Liver (tissue), 9 donors: ENCODE data around the gene HAND1. TPM values are rescaled to one million over a fixed set of nuclear protein-coding genes. Genes with fewer than 3 reads are reported as not detected.

Experiments
- DNase-seq: peaks from one replicate; pipeline ENCODE4 v3.0.0-alpha.2; 2017; ENCODE audit warnings: low spot score
- H3K27ac ChIP-seq, 2 donors: one replicate each; pipeline ENCODE4 v1.7.0; 2013; ENCODE audit warnings: inconsistent platforms in 2 of 2, low read length in 2 of 2, control low read depth in 1 of 2, low read depth in 1 of 2, mild to moderate bottlenecking in 1 of 2
- H3K27me3 ChIP-seq, 4 donors: one replicate each; pipeline versions ENCODE4 v1.6.1 to v1.7.0; 2013; ENCODE audit warnings: low read length in 3 of 4, inconsistent platforms in 1 of 4, mild to moderate bottlenecking in 1 of 4, moderate library complexity in 1 of 4; ENCODE audit not compliant: control insufficient read depth in 4 of 4, insufficient read depth in 4 of 4
- H3K36me3 ChIP-seq, 4 donors: one replicate each; pipeline versions ENCODE4 v1.6.1 to v1.7.0; 2013; ENCODE audit warnings: low read length in 3 of 4, mild to moderate bottlenecking in 3 of 4, low read depth in 1 of 4, moderate library complexity in 1 of 4; ENCODE audit not compliant: control insufficient read depth in 4 of 4, insufficient read depth in 3 of 4
- H3K4me1 ChIP-seq, 4 donors: one replicate each; pipeline versions ENCODE4 v1.6.1 to v1.7.0; 2013; ENCODE audit warnings: low read length in 3 of 4, mild to moderate bottlenecking in 3 of 4, moderate library complexity in 1 of 4; ENCODE audit not compliant: control insufficient read depth in 4 of 4, insufficient read depth in 4 of 4
- H3K4me3 ChIP-seq, 3 donors: one replicate each; pipeline versions ENCODE4 v1.6.1 to v1.7.0; 2013; ENCODE audit warnings: low read length in 3 of 3, control low read depth in 1 of 3, low read depth in 1 of 3, mild to moderate bottlenecking in 1 of 3
- H3K9ac ChIP-seq, 2 donors: one replicate each; pipeline ENCODE4 v1.7.0; 2013; ENCODE audit warnings: low read length in 2 of 2, mild to moderate bottlenecking in 2 of 2, moderate library complexity in 2 of 2, control low read depth in 1 of 2, low read depth in 1 of 2
- H3K9me3 ChIP-seq, 4 donors: one replicate each; pipeline versions ENCODE4 v1.6.1 to v1.7.0; 2013; ENCODE audit warnings: low read length in 3 of 4; ENCODE audit not compliant: control insufficient read depth in 4 of 4
- EGR1 ChIP-seq, 2 donors: IDR thresholded peaks; 2 replicates each; pipeline ENCODE4 v1.6.1; 2016 to 2018; ENCODE audit warnings: antibody characterized with exemption in 2 of 2, low read depth in 2 of 2
- FOXA1 ChIP-seq: IDR thresholded peaks from 2 replicates; pipeline ENCODE4 v1.6.1; 2016; ENCODE audit warnings: antibody characterized with exemption
- FOXA2 ChIP-seq: IDR thresholded peaks from 2 replicates; pipeline ENCODE4 v1.6.1; 2016; ENCODE audit warnings: antibody characterized with exemption
- GABPA ChIP-seq, 2 donors: IDR thresholded peaks in 1 of 2; conservative IDR thresholded peaks in 1 of 2; 2 replicates each; pipeline ENCODE4 v1.6.1; 2016; ENCODE audit warnings: antibody characterized with exemption in 2 of 2, mild to moderate bottlenecking in 1 of 2, moderate library complexity in 1 of 2
- HNF4A ChIP-seq, 2 donors: conservative IDR thresholded peaks; 2 replicates each; pipeline ENCODE4 v1.6.1; 2016; ENCODE audit warnings: antibody characterized with exemption in 2 of 2, mild to moderate bottlenecking in 2 of 2
- HNF4G ChIP-seq: IDR thresholded peaks from 2 replicates; pipeline ENCODE4 v1.6.1; 2016; ENCODE audit warnings: antibody characterized with exemption
- JUND ChIP-seq, 2 donors: IDR thresholded peaks; 2 replicates each; pipeline ENCODE4 v1.6.1; 2016; ENCODE audit warnings: antibody characterized with exemption in 2 of 2
- NR2F2 ChIP-seq: IDR thresholded peaks from 2 replicates; pipeline ENCODE4 v1.6.1; 2016; ENCODE audit warnings: antibody characterized with exemption
- RAD21 ChIP-seq, 2 donors: IDR thresholded peaks; 2 replicates each; pipeline ENCODE4 v1.6.1; 2016; ENCODE audit warnings: antibody characterized with exemption in 2 of 2, mild to moderate bottlenecking in 2 of 2
- RXRA ChIP-seq, 2 donors: IDR thresholded peaks; 2 replicates each; pipeline ENCODE4 v1.6.1; 2017 to 2018; ENCODE audit warnings: antibody characterized with exemption in 2 of 2, mild to moderate bottlenecking in 1 of 2
- SP1 ChIP-seq: IDR thresholded peaks from 2 replicates; pipeline ENCODE4 v1.6.1; 2018; ENCODE audit warnings: antibody characterized with exemption, mild to moderate bottlenecking
- TAF1 ChIP-seq: conservative IDR thresholded peaks from 2 replicates; pipeline ENCODE4 v1.6.1; 2016; ENCODE audit warnings: antibody characterized with exemption, mild to moderate bottlenecking
- YY1 ChIP-seq: IDR thresholded peaks from 2 replicates; pipeline ENCODE4 v1.6.1; 2016; ENCODE audit warnings: antibody characterized with exemption, mild to moderate bottlenecking
- WGBS: extraction: QIAGEN DNeasy Blood & Tissue Kit; methylation state at CpG from one replicate; pipeline ENCODE4 v1.1.7; 2013; 5-methylcytosine and 5-hydroxymethylcytosine counted together
- polyA plus RNA-seq, 2 donors: library from polyadenylated mRNA; stranded (reverse) in 1 of 2; unstranded in 1 of 2; fragments of 200-250 nt in 1 of 2; fragments of >200 nt in 1 of 2; fragmentation: Nextera tagmentation in 1 of 2; extraction: Ambion mirVana in 1 of 2; gene quantifications; one replicate each; pipeline versions ENCODE4 v1.2.1 to v1.2.3, GENCODE V29; 2013 to 2015
- total RNA-seq, 2 donors: library from RNA; depleted of rRNA; stranded (reverse); fragments of >200 nt; gene quantifications; one replicate each; pipeline ENCODE4 v1.2.3, GENCODE V29; 2014
- TF ChIP-seq, protein P1 (sequence below): IDR thresholded peaks from 2 replicates; pipeline ENCODE4 v1.6.1; 2016; ENCODE audit warnings: antibody characterized with exemption
- TF ChIP-seq, protein P2 (sequence below): IDR thresholded peaks from 2 replicates; pipeline ENCODE4 v1.6.1; 2016; ENCODE audit warnings: antibody characterized with exemption, mild to moderate bottlenecking
- TF ChIP-seq, protein P3 (sequence below): IDR thresholded peaks from 2 replicates; pipeline ENCODE4 v1.6.1; 2016; ENCODE audit warnings: antibody characterized with exemption
- TF ChIP-seq, protein P4 (sequence below): fragments of 150-350 bp; IDR thresholded peaks from 2 replicates; pipeline ENCODE4 v1.5.1; 2017; ENCODE audit warnings: improper control_type of control experiment, low read depth, low read length; ENCODE audit not compliant: missing input control
- donor health status: healthy.
- donor health status: healthy.
- donor health status: healthy.
- donor health status: healthy.
- donor health status: healthy.

HAND1 gene
- total and polyA plus RNA-seq, 4 donors = not detected

DNA sequence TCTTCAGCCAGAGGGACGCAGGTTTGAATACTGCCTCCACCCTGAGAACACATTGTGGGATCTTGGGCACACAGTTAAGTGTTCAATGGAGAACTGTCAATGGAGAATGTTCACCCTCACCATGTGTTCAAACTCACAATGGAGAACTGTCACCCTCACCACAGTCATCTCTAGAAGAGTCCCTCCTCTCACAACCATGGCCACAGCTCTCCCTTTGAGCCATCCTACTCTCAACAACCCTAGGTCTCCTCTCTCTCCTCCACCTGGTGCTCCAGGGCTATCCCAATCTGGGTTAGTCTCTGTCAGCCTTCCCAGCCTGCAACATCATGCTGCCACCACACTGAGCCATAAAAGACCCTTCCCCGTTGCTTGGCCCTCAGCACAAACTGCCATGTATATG is 36.3 kb upstream of the HAND1 start:
- Histone ChIP-seq H3K9ac (no peak overlapping the region), H3K4me1 (no peaks in the 10 kb centered on the region), H3K27ac (no peak overlapping the region), H3K27me3 (peaks cover 0 to 12% (median 3%) of the 10 kb centered on the region in 4 donors), H3K36me3 (no peaks in the 10 kb centered on the region), H3K9me3 (no peaks in the 10 kb centered on the region), H3K4me3 (no peak overlapping the region)
- 85% methylated on average over 2 of the region's 2 CpGs for WGBS
- no peak for DNase-seq
- TF ChIP-seq FOXA2 (no peak), TAF1 (no peak), RAD21 (IDR thresholded peaks at IDR 0.05) (no peak), EGR1 (IDR thresholded peaks at IDR 0.05; ENCODE audit: low read depth in 2 of 2) (no peak), RXRA (IDR thresholded peaks at IDR 0.05) (no peak), NR2F2 (no peak), FOXA1 (no peak), YY1 (no peak), JUND (IDR thresholded peaks at IDR 0.05) (no peak), HNF4A (conservative IDR thresholded peaks at IDR 0.05) (no peak)
- TF ChIP-seq, protein P1, sequence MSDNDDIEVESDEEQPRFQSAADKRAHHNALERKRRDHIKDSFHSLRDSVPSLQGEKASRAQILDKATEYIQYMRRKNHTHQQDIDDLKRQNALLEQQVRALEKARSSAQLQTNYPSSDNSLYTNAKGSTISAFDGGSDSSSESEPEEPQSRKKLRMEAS = no peak
- TF ChIP-seq, protein P2, sequence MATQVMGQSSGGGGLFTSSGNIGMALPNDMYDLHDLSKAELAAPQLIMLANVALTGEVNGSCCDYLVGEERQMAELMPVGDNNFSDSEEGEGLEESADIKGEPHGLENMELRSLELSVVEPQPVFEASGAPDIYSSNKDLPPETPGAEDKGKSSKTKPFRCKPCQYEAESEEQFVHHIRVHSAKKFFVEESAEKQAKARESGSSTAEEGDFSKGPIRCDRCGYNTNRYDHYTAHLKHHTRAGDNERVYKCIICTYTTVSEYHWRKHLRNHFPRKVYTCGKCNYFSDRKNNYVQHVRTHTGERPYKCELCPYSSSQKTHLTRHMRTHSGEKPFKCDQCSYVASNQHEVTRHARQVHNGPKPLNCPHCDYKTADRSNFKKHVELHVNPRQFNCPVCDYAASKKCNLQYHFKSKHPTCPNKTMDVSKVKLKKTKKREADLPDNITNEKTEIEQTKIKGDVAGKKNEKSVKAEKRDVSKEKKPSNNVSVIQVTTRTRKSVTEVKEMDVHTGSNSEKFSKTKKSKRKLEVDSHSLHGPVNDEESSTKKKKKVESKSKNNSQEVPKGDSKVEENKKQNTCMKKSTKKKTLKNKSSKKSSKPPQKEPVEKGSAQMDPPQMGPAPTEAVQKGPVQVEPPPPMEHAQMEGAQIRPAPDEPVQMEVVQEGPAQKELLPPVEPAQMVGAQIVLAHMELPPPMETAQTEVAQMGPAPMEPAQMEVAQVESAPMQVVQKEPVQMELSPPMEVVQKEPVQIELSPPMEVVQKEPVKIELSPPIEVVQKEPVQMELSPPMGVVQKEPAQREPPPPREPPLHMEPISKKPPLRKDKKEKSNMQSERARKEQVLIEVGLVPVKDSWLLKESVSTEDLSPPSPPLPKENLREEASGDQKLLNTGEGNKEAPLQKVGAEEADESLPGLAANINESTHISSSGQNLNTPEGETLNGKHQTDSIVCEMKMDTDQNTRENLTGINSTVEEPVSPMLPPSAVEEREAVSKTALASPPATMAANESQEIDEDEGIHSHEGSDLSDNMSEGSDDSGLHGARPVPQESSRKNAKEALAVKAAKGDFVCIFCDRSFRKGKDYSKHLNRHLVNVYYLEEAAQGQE = no peak

DNA sequence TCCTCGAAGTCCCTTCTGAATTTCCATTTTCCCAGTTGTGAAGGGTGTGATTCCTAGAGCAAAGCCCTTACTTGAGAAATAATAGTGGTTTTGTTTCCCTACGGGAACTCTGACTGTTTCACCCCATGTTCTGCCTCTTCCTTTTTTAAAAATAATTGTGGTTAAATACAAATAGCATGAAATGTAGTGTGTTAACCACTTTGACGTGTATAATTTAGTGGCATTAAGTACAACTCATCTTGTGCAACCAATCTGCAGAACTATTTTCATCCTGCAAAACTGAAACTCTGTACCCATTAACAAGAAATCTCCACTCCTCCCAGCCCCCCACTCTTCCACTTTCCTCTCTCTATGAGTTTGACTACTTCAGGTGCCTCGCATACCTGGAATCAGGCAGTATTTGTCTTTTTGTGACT is 35.6 kb upstream of the HAND1 start:
- no peak for DNase-seq
- TF ChIP-seq, protein P3, sequence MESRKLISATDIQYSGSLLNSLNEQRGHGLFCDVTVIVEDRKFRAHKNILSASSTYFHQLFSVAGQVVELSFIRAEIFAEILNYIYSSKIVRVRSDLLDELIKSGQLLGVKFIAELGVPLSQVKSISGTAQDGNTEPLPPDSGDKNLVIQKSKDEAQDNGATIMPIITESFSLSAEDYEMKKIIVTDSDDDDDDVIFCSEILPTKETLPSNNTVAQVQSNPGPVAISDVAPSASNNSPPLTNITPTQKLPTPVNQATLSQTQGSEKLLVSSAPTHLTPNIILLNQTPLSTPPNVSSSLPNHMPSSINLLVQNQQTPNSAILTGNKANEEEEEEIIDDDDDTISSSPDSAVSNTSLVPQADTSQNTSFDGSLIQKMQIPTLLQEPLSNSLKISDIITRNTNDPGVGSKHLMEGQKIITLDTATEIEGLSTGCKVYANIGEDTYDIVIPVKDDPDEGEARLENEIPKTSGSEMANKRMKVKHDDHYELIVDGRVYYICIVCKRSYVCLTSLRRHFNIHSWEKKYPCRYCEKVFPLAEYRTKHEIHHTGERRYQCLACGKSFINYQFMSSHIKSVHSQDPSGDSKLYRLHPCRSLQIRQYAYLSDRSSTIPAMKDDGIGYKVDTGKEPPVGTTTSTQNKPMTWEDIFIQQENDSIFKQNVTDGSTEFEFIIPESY = no peak
- TF ChIP-seq TAF1 (no peak), EGR1 (IDR thresholded peaks at IDR 0.05; ENCODE audit: low read depth in 2 of 2) (no peak), RAD21 (IDR thresholded peaks at IDR 0.05) (no peak), RXRA (IDR thresholded peaks at IDR 0.05) (no peak), SP1 (no peak), GABPA (IDR thresholded peaks at IDR 0.05 in 1 of 2, conservative IDR thresholded peaks at IDR 0.05 in 1 of 2) (no peak), HNF4A (conservative IDR thresholded peaks at IDR 0.05) (no peak), FOXA2 (no peak), YY1 (no peak), NR2F2 (no peak), HNF4G (no peak)
- TF ChIP-seq, protein P1 = no peak
- TF ChIP-seq, protein P4, sequence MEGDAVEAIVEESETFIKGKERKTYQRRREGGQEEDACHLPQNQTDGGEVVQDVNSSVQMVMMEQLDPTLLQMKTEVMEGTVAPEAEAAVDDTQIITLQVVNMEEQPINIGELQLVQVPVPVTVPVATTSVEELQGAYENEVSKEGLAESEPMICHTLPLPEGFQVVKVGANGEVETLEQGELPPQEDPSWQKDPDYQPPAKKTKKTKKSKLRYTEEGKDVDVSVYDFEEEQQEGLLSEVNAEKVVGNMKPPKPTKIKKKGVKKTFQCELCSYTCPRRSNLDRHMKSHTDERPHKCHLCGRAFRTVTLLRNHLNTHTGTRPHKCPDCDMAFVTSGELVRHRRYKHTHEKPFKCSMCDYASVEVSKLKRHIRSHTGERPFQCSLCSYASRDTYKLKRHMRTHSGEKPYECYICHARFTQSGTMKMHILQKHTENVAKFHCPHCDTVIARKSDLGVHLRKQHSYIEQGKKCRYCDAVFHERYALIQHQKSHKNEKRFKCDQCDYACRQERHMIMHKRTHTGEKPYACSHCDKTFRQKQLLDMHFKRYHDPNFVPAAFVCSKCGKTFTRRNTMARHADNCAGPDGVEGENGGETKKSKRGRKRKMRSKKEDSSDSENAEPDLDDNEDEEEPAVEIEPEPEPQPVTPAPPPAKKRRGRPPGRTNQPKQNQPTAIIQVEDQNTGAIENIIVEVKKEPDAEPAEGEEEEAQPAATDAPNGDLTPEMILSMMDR = no peak
- TF ChIP-seq, protein P2 = no peak
- no peaks in the 10 kb centered on the region for H3K36me3 ChIP-seq
- no peaks in the 10 kb centered on the region for H3K4me1 ChIP-seq
- peaks cover 0 to 12% (median 3%) of the 10 kb centered on the region in 4 donors for H3K27me3 ChIP-seq
- 64% methylated on average over 4 of the region's 4 CpGs for WGBS
- H3K4me3 ChIP-seq = no peak overlapping the region
- H3K9ac ChIP-seq = no peak overlapping the region
- H3K9me3 ChIP-seq = no peaks in the 10 kb centered on the region
- H3K27ac ChIP-seq = no peak overlapping the region
